IMR-90 (cell line): ENCODE data around the gene CFAP221.

ENCODE experiments used
- CEBPB ChIP-seq: IDR thresholded peaks from 2 replicates; pipeline ENCODE4 v1.6.1; 2012; ENCODE audit warnings: low read depth, low read length, improper control_type of control experiment
- CTCF ChIP-seq: conservative IDR thresholded peaks from 2 replicates; pipeline ENCODE4 v1.5.1; 2012; ENCODE audit warnings: mild to moderate bottlenecking, low read depth, low read length, improper control_type of control experiment
- ELK1 ChIP-seq: fragments of 150-350 bp; IDR thresholded peaks from 2 replicates; pipeline ENCODE4 v1.6.1; 2016; ENCODE audit warnings: low read depth, mild to moderate bottlenecking, low read length, moderate library complexity, borderline replicate concordance
- MAFK ChIP-seq: IDR thresholded peaks from 2 replicates; pipeline ENCODE4 v1.6.1; 2012; ENCODE audit warnings: low read depth, low read length, improper control_type of control experiment
- MXI1 ChIP-seq: IDR thresholded peaks from 2 replicates; pipeline ENCODE4 v1.6.1; 2012; ENCODE audit warnings: low read depth, mild to moderate bottlenecking, low read length, moderate library complexity, borderline replicate concordance
- NFE2L2 ChIP-seq: fragments of 150-350 bp; IDR thresholded peaks from 2 replicates; pipeline ENCODE4 v1.6.1; 2016; ENCODE audit warnings: low read depth, mild to moderate bottlenecking, low read length
- POLR2A ChIP-seq: IDR thresholded peaks from 2 replicates; pipeline ENCODE4 v1.6.1; 2012; ENCODE audit warnings: mild to moderate bottlenecking, low read depth, low read length
- RAD21 ChIP-seq: IDR thresholded peaks from 2 replicates; pipeline ENCODE4 v1.6.1; 2012; ENCODE audit warnings: low read length, improper control_type of control experiment
- RFX5 ChIP-seq: IDR thresholded peaks from 2 replicates; pipeline ENCODE4 v1.8.0; 2012; ENCODE audit warnings: low read depth, mild to moderate bottlenecking, low read length, moderate library complexity

- no peak for TF ChIP-seq CTCF
- TF ChIP-seq CEBPB: no peak
- TF ChIP-seq POLR2A: no peak
- no peak for TF ChIP-seq ELK1
- TF ChIP-seq NFE2L2: no peak
- no peak for TF ChIP-seq MAFK
- TF ChIP-seq RAD21: no peak
- TF ChIP-seq RFX5: no peak
- TF ChIP-seq MXI1: no peak
Observed at GRCh38 chr2:119689218-119689617, 145.0 kb downstream of the CFAP221 start.
